CD4-positive, alpha-beta T cell treated with Interleukin-15 for 1 hour (primary cell): ENCODE results near the gene ADAMTSL1.

Source experiments
- DNase-seq: peaks from one replicate; pipeline ENCODE4 v3.0.0-alpha.2; 2020

ADAMTSL1 gene

GRCh38 chr9:18703901-18704379 is 230.0 kb downstream of the ADAMTSL1 start:
- DNase-seq = no peak

GRCh38 chr9:18705796-18706392 is 231.9 kb downstream of the ADAMTSL1 start:
- no peak for DNase-seq

DNA sequence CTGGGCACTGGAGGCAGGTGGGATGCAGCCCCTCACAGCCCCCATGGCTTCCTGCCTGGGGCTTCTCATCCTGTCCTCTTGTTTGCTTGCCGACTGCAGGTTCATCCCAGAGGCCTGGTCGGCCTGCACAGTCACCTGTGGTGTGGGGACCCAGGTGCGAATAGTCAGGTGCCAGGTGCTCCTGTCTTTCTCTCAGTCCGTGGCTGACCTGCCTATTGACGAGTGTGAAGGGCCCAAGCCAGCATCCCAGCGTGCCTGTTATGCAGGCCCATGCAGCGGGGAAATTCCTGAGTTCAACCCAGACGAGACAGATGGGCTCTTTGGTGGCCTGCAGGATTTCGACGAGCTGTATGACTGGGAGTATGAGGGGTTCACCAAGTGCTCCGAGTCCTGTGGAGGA is 232.7 kb downstream of the ADAMTSL1 start:
- no peak for DNase-seq

GRCh38 chr9:18707061-18707461 is 233.1 kb downstream of the ADAMTSL1 start:
- no peak for DNase-seq

GRCh38 chr9:18707489-18708205 is 233.7 kb downstream of the ADAMTSL1 start:
- no peak for DNase-seq

DNA sequence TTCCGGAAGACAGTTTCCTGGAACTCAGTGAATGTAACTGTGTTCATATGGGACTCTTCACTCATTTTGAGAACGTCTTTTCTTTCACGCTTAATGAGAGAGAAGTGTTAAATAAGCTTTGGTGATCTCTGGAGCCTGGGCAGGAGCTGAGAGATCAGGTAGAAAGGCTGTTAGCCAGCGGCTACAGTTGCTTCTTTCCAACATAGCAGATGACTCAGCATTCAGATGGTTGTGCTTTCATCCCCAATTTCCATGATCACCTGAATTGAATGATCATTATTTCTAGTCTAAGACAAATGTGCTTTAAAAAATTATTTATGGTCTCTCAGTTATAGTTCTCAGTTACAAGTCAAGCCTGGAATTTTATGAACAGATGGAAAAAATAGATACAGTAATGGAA is 234.5 kb downstream of the ADAMTSL1 start:
- DNase-seq = no peak

GRCh38 chr9:18710065-18710464 is 236.1 kb downstream of the ADAMTSL1 start:
- no peak for DNase-seq

- no peak for DNase-seq
These were observed 243.8 kb downstream of the ADAMTSL1 start for GRCh38 chr9:18717759-18718158.

DNA sequence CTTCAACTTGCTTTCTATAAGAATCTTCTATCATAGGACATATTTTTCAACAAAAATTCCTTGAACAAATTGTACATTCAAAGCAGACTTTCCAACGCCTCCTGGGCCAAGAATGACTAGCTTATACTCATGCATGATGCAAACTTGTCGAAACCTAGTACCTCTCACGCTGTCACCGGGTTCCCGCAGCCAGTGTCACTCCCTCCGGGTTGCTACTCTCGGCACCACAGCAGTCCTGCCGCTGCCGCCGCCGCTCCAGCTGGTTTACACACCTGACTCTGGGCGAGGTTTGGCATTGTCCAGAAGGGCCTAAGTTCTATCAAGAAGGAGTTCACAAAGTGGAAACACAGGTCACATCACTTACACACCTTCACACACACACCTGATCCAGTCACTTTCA is 244.4 kb downstream of the ADAMTSL1 start:
- DNase-seq = no peak

DNA sequence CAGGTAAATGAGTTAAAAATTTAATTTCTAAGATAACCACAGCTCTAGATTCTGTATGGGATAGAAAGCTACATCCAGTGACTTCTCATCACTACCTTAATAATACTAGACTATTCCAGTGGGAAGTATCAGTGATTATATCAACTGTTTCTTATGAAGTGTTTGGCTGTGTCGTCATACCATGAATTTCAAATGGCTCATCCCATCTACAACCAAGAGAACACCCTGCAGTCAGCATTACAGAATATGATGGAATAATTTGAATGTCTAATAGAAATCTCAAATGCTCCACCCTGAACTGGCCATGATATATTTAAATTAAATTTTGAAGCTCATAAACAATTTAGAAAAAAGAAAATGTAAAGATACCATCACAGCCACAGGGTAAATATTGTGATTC is 245.0 kb downstream of the ADAMTSL1 start:
- DNase-seq = no peak

DNA sequence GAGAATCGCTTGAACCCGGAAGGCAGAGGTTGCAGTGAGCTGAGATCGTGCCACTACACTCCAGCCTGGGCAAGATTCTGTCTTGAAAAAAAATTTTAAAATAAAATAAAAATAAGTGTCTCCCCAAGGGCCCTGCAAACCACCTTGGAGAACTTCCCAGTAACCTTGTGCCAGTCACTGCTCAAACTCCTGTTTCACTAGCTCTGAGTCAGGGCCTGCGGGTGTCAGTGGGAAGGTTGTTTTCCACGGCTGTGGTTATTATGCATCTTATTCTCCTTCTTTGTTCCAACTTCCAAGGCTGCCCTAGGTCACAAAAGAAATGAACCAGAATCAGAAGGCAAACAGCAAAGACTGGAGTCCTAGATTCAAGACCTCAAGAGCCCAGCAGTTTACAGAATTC is 246.7 kb downstream of the ADAMTSL1 start:
- no peak for DNase-seq

DNA sequence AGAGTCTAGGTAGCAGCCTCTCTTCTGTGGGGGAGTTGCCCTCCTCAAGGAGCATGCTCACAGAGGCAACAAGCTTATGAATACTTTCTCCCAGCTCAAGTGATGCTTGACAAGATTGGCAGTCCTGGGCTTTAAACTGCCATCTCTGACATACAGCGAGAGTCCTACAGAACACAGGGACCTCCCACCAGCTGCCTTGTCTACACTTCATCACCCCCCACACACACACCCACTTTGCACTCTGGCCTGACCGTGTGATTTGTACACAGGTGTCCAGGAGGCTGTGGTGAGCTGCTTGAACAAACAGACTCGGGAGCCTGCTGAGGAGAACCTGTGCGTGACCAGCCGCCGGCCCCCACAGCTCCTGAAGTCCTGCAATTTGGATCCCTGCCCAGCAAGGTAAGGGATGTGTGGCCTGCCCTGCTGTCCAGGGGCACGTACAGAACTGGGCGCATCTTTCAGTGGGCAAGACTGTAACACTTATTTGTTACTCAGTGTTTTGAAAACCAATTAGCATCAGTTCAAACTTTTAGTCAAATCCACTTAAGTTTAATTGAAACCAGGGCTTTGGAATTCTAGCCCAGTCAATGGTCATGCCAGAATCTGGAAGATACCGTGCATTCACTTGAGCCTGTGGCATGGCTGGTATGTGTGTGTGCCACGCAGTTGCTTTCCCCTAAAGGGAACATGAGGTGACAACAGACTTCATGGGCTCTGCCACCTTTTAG is 247.5 kb downstream of the ADAMTSL1 start:
- DNase-seq = no peak

- DNase-seq = no peak
These were observed 248.0 kb downstream of the ADAMTSL1 start for GRCh38 chr9:18721995-18722310.

DNA sequence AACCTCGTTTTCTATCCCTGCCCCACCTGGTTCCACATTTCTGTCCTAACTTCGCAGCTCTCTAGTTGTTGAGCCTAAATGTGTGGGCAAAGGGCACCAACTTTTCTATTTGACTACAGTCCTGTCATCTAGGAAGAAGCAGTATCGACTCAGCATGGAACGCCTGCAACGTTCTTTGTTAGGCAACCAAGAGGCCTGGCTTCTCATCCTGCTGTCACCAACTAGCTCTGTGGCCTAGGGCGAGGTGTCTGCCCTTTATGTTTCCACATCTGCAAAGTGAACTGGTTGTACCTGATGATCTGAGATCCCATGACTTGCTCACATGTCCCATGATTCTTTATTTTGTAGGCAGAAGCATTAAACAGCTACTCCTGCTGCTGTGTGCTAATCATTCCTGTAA is 248.9 kb downstream of the ADAMTSL1 start:
- no peak for DNase-seq

DNA sequence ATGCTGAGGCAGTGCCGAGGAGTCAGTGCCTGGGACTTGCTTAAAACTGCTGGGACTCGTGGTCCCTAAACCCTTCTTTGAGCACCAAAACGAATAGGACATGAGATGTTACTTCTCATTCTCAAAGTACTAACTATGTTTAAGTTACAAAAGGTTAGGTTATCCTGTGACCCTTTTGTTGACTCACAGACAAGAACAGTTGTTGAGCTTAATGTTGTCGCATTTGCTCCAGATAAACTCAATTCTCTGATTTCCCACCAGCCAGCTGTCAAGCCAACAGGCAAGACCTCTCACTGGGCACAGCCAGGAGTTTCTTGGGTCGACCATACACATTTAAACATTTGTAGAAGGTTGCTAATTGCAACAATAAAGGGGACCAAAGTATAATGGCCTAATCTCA is 249.4 kb downstream of the ADAMTSL1 start:
- DNase-seq = no peak

- DNase-seq = no peak
These were observed 252.6 kb downstream of the ADAMTSL1 start for GRCh38 chr9:18726546-18726945.

- no peak for DNase-seq
These were observed 254.0 kb downstream of the ADAMTSL1 start for GRCh38 chr9:18727904-18728303.

GRCh38 chr9:18728642-18729041 is 254.7 kb downstream of the ADAMTSL1 start:
- DNase-seq = no peak

- no peak for DNase-seq
These were observed 256.3 kb downstream of the ADAMTSL1 start for GRCh38 chr9:18730241-18730640.

DNA sequence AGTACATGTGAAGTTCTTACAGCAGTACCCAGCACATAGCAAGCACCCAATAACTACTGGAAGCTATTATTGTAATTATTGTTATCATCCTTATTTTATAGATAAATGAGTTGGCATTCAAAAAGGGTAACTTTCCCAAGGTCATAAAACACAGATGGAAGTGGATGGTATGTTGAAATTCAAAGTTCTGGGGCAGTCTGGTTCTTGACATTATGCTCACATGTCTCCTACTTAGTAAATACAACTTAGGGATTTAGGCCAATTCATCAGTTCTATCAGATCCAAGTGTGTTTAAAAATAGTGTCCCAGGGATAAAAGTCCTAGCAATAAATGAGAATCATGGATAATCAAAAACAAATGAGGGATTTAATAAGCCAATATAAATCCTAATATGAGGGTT is 265.2 kb downstream of the ADAMTSL1 start:
- DNase-seq = no peak

GRCh38 chr9:18739641-18740318 is 265.8 kb downstream of the ADAMTSL1 start:
- no peak for DNase-seq

- no peak for DNase-seq
These were observed 267.4 kb downstream of the ADAMTSL1 start for GRCh38 chr9:18741359-18741758.

DNA sequence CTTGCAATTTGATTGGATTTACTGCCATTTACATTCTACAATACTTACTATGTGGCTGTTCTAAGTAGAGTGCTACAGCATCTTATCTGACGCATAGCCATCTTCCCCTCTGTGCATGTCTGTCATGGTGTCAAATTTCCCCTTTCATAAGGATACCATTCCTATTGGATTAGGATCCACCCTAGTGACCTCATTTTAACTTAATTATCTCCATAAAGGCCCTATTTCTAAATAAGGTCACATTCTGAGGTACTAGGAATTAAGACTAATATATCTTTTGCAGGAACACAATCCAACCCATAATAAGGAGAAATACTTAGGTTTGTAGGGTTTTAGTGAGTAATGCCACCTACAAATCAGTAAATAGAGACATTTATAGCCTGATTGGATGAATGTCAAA is 268.0 kb downstream of the ADAMTSL1 start:
- no peak for DNase-seq

- DNase-seq = no peak
These were observed 269.5 kb downstream of the ADAMTSL1 start for GRCh38 chr9:18743421-18743820.
